H1 (cell line): ENCODE data around the gene SH3BGRL. TPM values are rescaled to one million over a fixed set of nuclear protein-coding genes. Genes with fewer than 3 reads are reported as not detected.

ENCODE experiments used
- CTCF ChIA-PET: fragments of 300-600 bp; sonication (Branson Sonifier 250); formaldehyde crosslinking; loops from one replicate; lab custom pipeline; 2021; ENCODE audit not compliant: partially characterized antibody; lab: Charles Lee
- POLR2A ChIA-PET: fragments of 300-600 bp; sonication (Branson Sonifier 250); formaldehyde crosslinking; loops from one replicate; lab custom pipeline; 2021; ENCODE audit warnings: inconsistent platforms; ENCODE audit not compliant: partially characterized antibody; lab: Charles Lee
- DNase-seq, 2 experiments: peaks; one replicate each; pipeline versions ENCODE4 v3.0.0 to v3.0.0-alpha.2; 2010 to 2022; ENCODE audit warnings: low spot score in 2 of 2, low read depth in 1 of 2, mixed read lengths in 1 of 2
- FAIRE-seq: peaks from 2 replicates; lab custom pipeline; 2011; peaks lifted over from hg19 to GRCh38; lab: Jason Lieb, UNC
- H2AFZ ChIP-seq: 2 replicates; pipeline ENCODE4 v1.8.1; 2012; ENCODE audit warnings: low read length, inconsistent platforms
- H2AK5ac ChIP-seq: 2 replicates; pipeline ENCODE4 v1.6.1; 2013; ENCODE audit warnings: low read depth, low read length
- H2BK120ac ChIP-seq: replicated peaks from 2 replicates; pipeline ENCODE3; 2013; ENCODE audit warnings: low read depth, low read length, inconsistent platforms
- H2BK12ac ChIP-seq: 2 replicates; pipeline ENCODE4 v1.6.1; 2013; ENCODE audit warnings: low read depth, low read length
- H2BK15ac ChIP-seq: 2 replicates; pipeline ENCODE4 v1.6.1; 2013; ENCODE audit warnings: low read length
- H2BK20ac ChIP-seq: 2 replicates; pipeline ENCODE4 v1.6.1; 2013; ENCODE audit warnings: low read length
- H2BK5ac ChIP-seq: 2 replicates; pipeline ENCODE4 v1.6.1; 2013; ENCODE audit warnings: low read depth, low read length
- H3K14ac ChIP-seq: 2 replicates; pipeline ENCODE4 v1.6.1; 2013; ENCODE audit warnings: inconsistent platforms; ENCODE audit not compliant: insufficient read length
- H3K18ac ChIP-seq: 2 replicates; pipeline ENCODE4 v1.6.1; 2013; ENCODE audit warnings: low read length; ENCODE audit errors: extremely low read depth
- H3K23ac ChIP-seq: 2 replicates; pipeline ENCODE4 v1.6.1; 2013; ENCODE audit warnings: inconsistent platforms; ENCODE audit not compliant: insufficient read length
- H3K23me2 ChIP-seq: 2 replicates; pipeline ENCODE4 v1.6.1; 2013; ENCODE audit warnings: low read depth, low read length
- H3K27ac ChIP-seq: 2 replicates; pipeline ENCODE4 v1.6.1; 2011; ENCODE audit warnings: low read depth, low read length, inconsistent platforms
- H3K27me3 ChIP-seq, 4 experiments: replicated peaks in 1 of 4; 1 replicate in 1 of 4; 2 replicates in 3 of 4; pipeline versions ENCODE4 v1.6.1 to v1.8.1; 2011 to 2013; ENCODE audit warnings: low read length in 3 of 4, mild to moderate bottlenecking in 3 of 4, inconsistent platforms in 2 of 4, mixed read lengths in 2 of 4, moderate library complexity in 1 of 4; ENCODE audit not compliant: control insufficient read depth in 3 of 4, insufficient read depth in 3 of 4; ENCODE audit errors: extremely low read depth in 1 of 4
- H3K36me3 ChIP-seq, 4 experiments: 2 replicates each; pipeline versions ENCODE4 v1.6.1 to v1.8.1; 2011 to 2013; ENCODE audit warnings: mild to moderate bottlenecking in 4 of 4, low read length in 3 of 4, moderate library complexity in 2 of 4, control low read depth in 1 of 4, inconsistent platforms in 1 of 4; ENCODE audit not compliant: insufficient read depth in 4 of 4, control insufficient read depth in 2 of 4
- H3K4ac ChIP-seq: replicated peaks from 2 replicates; pipeline ENCODE3; 2013; ENCODE audit warnings: low read length, low read depth, mixed read lengths, inconsistent platforms; ENCODE audit not compliant: insufficient read length
- H3K4me1 ChIP-seq, 4 experiments: replicated peaks in 1 of 4; 1 replicate in 1 of 4; 2 replicates in 3 of 4; pipeline versions ENCODE4 v1.6.1 to v1.8.1; 2011 to 2013; ENCODE audit warnings: low read length in 3 of 4, inconsistent platforms in 2 of 4, mixed read lengths in 1 of 4; ENCODE audit not compliant: insufficient read depth in 4 of 4, control insufficient read depth in 3 of 4
- H3K4me2 ChIP-seq, 2 experiments: 2 replicates each; pipeline versions ENCODE4 v1.6.1 to v1.8.1; 2011 to 2013; ENCODE audit warnings: low read depth in 2 of 2, low read length in 2 of 2, control low read depth in 1 of 2, inconsistent platforms in 1 of 2, mild to moderate bottlenecking in 1 of 2; ENCODE audit not compliant: insufficient read depth in 1 of 2
- H3K4me3 ChIP-seq, 4 experiments: fragments of 200-600, 300-600 bp in 1 of 4; sonication (generic), shearing (Covaris generic), sonication (Bioruptor Twin) in 1 of 4; 2 replicates each; pipeline versions ENCODE4 v1.5.1 to v1.8.1; 2011 to 2016; ENCODE audit warnings: low read length in 4 of 4, low read depth in 3 of 4, control low read depth in 2 of 4, inconsistent platforms in 2 of 4, mild to moderate bottlenecking in 2 of 4, mixed read lengths in 1 of 4, moderate library complexity in 1 of 4; ENCODE audit not compliant: insufficient read depth in 2 of 4; ENCODE audit errors: extremely low read depth in 1 of 4
- H3K56ac ChIP-seq: replicated peaks from 2 replicates; pipeline ENCODE3; 2013; ENCODE audit warnings: low read depth, mild to moderate bottlenecking, mixed read lengths, low read length, inconsistent platforms; ENCODE audit not compliant: insufficient read length
- H3K79me1 ChIP-seq: 2 replicates; pipeline ENCODE4 v1.6.1; 2013; ENCODE audit warnings: low read depth, low read length, control low read depth
- H3K79me2 ChIP-seq, 2 experiments: 2 replicates each; pipeline versions ENCODE4 v1.6.1 to v1.8.1; 2012 to 2013; ENCODE audit warnings: low read length in 2 of 2, mild to moderate bottlenecking in 2 of 2, inconsistent platforms in 1 of 2; ENCODE audit not compliant: insufficient read depth in 2 of 2, control insufficient read depth in 1 of 2
- H3K9ac ChIP-seq, 4 experiments: replicated peaks in 1 of 4; 1 replicate in 1 of 4; 2 replicates in 3 of 4; pipeline versions ENCODE4 v1.6.1 to v1.8.1; 2011 to 2013; ENCODE audit warnings: low read depth in 3 of 4, low read length in 3 of 4, control low read depth in 2 of 4, mild to moderate bottlenecking in 2 of 4, moderate library complexity in 2 of 4, inconsistent platforms in 1 of 4; ENCODE audit errors: extremely low read depth in 1 of 4
- H3K9me3 ChIP-seq, 2 experiments: 2 replicates each; pipeline versions ENCODE4 v1.6.1 to v1.8.1; 2012 to 2013; ENCODE audit warnings: mild to moderate bottlenecking in 2 of 2, moderate library complexity in 2 of 2, control low read depth in 1 of 2, inconsistent platforms in 1 of 2, low read depth in 1 of 2, low read length in 1 of 2, mixed read lengths in 1 of 2; ENCODE audit not compliant: insufficient read depth in 2 of 2
- H4K20me1 ChIP-seq, 2 experiments: replicated peaks in 1 of 2; 2 replicates each; pipeline versions ENCODE3 to v1.8.1; 2011 to 2013; ENCODE audit warnings: inconsistent platforms in 2 of 2, low read length in 2 of 2, mild to moderate bottlenecking in 1 of 2; ENCODE audit not compliant: insufficient read depth in 2 of 2, control insufficient read depth in 1 of 2
- H4K5ac ChIP-seq: 2 replicates; pipeline ENCODE4 v1.6.1; 2013; ENCODE audit warnings: low read length, low read depth, mixed read lengths, inconsistent platforms; ENCODE audit not compliant: insufficient read length
- H4K8ac ChIP-seq: 2 replicates; pipeline ENCODE4 v1.8.0; 2013; ENCODE audit warnings: mild to moderate bottlenecking, moderate library complexity, low read length, inconsistent platforms; ENCODE audit not compliant: insufficient read depth; ENCODE audit errors: extremely low read depth
- H4K91ac ChIP-seq: replicated peaks from 2 replicates; pipeline ENCODE3; 2013; ENCODE audit warnings: low read length, mixed read lengths, inconsistent platforms; ENCODE audit not compliant: insufficient read length
- POLR2A ChIP-seq, 2 experiments: IDR thresholded peaks; 1 replicate in 1 of 2; 2 replicates in 1 of 2; pipeline ENCODE4 v1.6.1; 2011; ENCODE audit warnings: low read depth in 2 of 2, low read length in 2 of 2, mild to moderate bottlenecking in 2 of 2; ENCODE audit errors: control extremely low read depth in 1 of 2
- POU5F1 ChIP-seq: IDR thresholded peaks from 2 replicates; pipeline ENCODE4 v1.6.1; 2011; ENCODE audit warnings: low read depth, mild to moderate bottlenecking, low read length, moderate library complexity
- RFX5 ChIP-seq: IDR thresholded peaks from 2 replicates; pipeline ENCODE4 v1.6.1; 2011; ENCODE audit warnings: low read depth, low read length, improper control_type of control experiment, borderline replicate concordance
- WGBS, 2 experiments: shearing (Covaris generic) in 1 of 2; methylation state at CpG; one replicate each; pipeline versions ENCODE4 v1.1.6 to v1.1.7; 2013 to 2015; ENCODE audit warnings: low lambda C conversion rate in 2 of 2, mixed read lengths in 2 of 2, inconsistent platforms in 1 of 2, low coverage in 1 of 2, missing lambda C conversion rate in 1 of 2; ENCODE audit not compliant: insufficient replicate concordance in 2 of 2, insufficient coverage in 1 of 2, insufficient read length in 1 of 2; ENCODE audit errors: extremely low coverage in 1 of 2, missing lambda C conversion rate in 1 of 2; 5-methylcytosine and 5-hydroxymethylcytosine counted together
- polyA plus RNA-seq, 7 experiments: library from polyadenylated mRNA; depleted of rRNA in 3 of 7; stranded (reverse) in 5 of 7; unstranded in 2 of 7; fragments of >200 nt in 5 of 7; fragments of 200-250 nt in 2 of 7; gene quantifications; 1 replicate in 5 of 7; 2 replicates in 1 of 7; 4 replicates in 1 of 7; pipeline versions ENCODE4 v1.2.1 to v1.2.3, GENCODE V29; 2011 to 2013; ENCODE audit warnings: missing spikeins in 2 of 7, mixed read lengths in 2 of 7
- total RNA-seq: library from RNA; stranded (reverse); fragmentation: NEBNext Ultra II Directional; extraction: Animal tissue kit (Norgen Biotek cat#: 25700); gene quantifications from 2 replicates; pipeline ENCODE4 v1.2.1, GENCODE V29; 2021

Gene SH3BGRL
- total and polyA plus RNA-seq, 2 of the 8 experiments (the other 6 are each of a cell fraction or from before 2014, with no cell fraction given), result 36.3 to 49.6 TPM

DNA sequence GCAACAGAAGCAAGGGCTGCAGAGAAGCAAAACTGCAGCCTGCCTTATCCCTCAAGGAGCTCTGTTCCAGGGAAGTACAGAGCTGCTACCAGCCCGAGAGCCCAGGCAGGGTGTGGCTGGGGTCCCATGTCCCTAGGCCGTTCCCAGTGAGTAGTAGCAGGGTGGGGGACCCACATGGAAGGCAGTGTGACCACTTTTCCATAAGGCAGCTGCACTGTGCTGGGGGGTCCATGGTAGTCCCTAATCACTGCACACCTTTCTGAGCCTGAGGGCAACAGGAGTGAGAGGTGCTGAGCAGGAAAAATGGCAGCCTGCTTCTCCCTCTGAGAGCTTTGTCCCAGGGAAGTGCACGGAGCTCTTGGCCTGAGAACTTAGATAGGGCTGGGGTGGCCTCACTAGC is 135.9 kb downstream of the SH3BGRL start:
- Histone ChIP-seq H2AK5ac (no peak overlapping the region), H4K8ac (no peak overlapping the region), H4K5ac (no peak overlapping the region), H3K9ac (no peak overlapping the region), H4K20me1 (no peaks in the 10 kb centered on the region), H3K9me3 (no peaks in the 10 kb centered on the region), H2BK12ac (no peak overlapping the region), H3K4me2 (no peak overlapping the region), H3K56ac (no peak overlapping the region), H3K4me1 (no peaks in the 10 kb centered on the region), H2BK20ac (no peak overlapping the region), H3K23ac (no peak overlapping the region), H3K14ac (no peak overlapping the region), H3K23me2 (no peaks in the 10 kb centered on the region), H4K91ac (no peak overlapping the region), H3K4ac (no peak overlapping the region), H3K79me1 (no peaks in the 10 kb centered on the region), H2BK5ac (no peak overlapping the region), H2BK15ac (no peak overlapping the region), H3K36me3 (no peaks in the 10 kb centered on the region), H2AFZ (no peak overlapping the region), H3K79me2 (no peaks in the 10 kb centered on the region), H2BK120ac (no peak overlapping the region), H3K27me3 (no peaks in the 10 kb centered on the region), H3K4me3 (no peak overlapping the region), H3K18ac (no peak overlapping the region), H3K27ac (no peak overlapping the region)
- DNase-seq (no peak), FAIRE-seq (no peak)
- POLR2A ChIA-PET, result interaction anchor here (0.9 kb wide), 1 partner anchor 30 kb away, joined by 3 read pairs; no protein-coding TSS in a partner anchor
- CTCF ChIA-PET, result no interaction called here
- 84% methylated on average over 2 of the region's 3 CpGs; no CpG with 5 or more reads in 1 of the 2 experiments for WGBS, 2 experiments
- no peak for TF ChIP-seq POU5F1
- no peak for TF ChIP-seq POLR2A (IDR thresholded peaks at IDR 0.05; ENCODE audit: control extremely low read depth in 1 of 2, low read depth in 2 of 2, low read length in 2 of 2)
- TF ChIP-seq RFX5, result no peak
